ENCODE measurements around the gene UNC119B. TPM values are rescaled to one million over a fixed set of nuclear protein-coding genes. Genes with fewer than 3 reads are reported as not detected.

The UNC119B gene
- polyA plus RNA-seq, 1 of the 3 experiments (the other 2 are of a cell fraction), result 23.6 TPM

DNA sequence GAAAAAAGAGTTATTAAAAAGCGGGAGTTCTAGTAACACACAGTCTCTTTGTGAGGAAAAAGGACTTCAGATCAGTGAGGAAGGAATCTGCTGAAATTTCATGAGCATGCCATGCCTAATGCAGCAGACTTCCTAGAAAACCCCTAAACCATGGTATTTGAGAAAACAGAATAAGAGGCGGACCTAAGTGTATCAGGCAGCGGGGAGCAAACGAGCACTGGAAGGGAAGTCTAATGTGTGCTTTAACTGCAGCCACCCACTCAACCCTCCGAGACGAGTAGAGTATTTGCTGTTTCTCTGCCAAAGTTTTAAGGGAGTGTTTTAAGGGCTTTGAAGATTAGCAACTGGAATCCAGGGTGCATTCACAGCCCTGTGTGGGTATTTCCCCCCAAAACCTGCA lies 51.8 kb downstream of the UNC119B start:
- Histone ChIP-seq H3K4me3 (ENCODE audit: low read depth in 2 of 2, low read length in 1 of 2) (no peak overlapping the region), H3K27ac (ENCODE audit: low read depth in 2 of 2, low read length in 1 of 2) (no peak overlapping the region), H3K27me3 (ENCODE audit: insufficient read depth) (no peaks in the 10 kb centered on the region), H3K36me3 (replicated peaks in 1 of 2; ENCODE audit: control insufficient read depth in 1 of 2, insufficient read depth in 2 of 2, low read length in 1 of 2) (peaks cover 11 to 52% of the 10 kb centered on the region in 2 experiments), H3K9me2 (no peaks in the 10 kb centered on the region), H4K20me1 (ENCODE audit: insufficient read depth) (no peaks in the 10 kb centered on the region), H3K9ac (no peak overlapping the region), H2AFZ (ENCODE audit: low read depth) (no peak overlapping the region), H3K9me3 (no peaks in the 10 kb centered on the region), H3K4me2 (no peak overlapping the region), H3K79me2 (ENCODE audit: insufficient read depth) (no peaks in the 10 kb centered on the region), H3F3A (replicated peaks; ENCODE audit: insufficient read depth) (no peaks in the 10 kb centered on the region), H3K4me1 (ENCODE audit: control insufficient read depth in 1 of 2, insufficient read depth in 2 of 2, low read depth in 1 of 2, low read length in 1 of 2) (peaks cover 0 to 10% of the 10 kb centered on the region in 2 experiments; a peak in 1 of 4 replicates)
- ChIA-PET POLR2A (no interaction called here), CTCF (no interaction called here)
- no peak for TF ChIP-seq RFX5 (IDR thresholded peaks at IDR 0.05; ENCODE audit: low read length)
- TF ChIP-seq TEAD4 (IDR thresholded peaks at IDR 0.05; ENCODE audit: borderline replicate concordance, insufficient read depth), result no peak
- TF ChIP-seq, protein P1, sequence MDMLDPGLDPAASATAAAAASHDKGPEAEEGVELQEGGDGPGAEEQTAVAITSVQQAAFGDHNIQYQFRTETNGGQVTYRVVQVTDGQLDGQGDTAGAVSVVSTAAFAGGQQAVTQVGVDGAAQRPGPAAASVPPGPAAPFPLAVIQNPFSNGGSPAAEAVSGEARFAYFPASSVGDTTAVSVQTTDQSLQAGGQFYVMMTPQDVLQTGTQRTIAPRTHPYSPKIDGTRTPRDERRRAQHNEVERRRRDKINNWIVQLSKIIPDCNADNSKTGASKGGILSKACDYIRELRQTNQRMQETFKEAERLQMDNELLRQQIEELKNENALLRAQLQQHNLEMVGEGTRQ (IDR thresholded peaks at IDR 0.05; ENCODE audit: borderline replicate concordance, low read depth, low read length), result no peak
- TF ChIP-seq FOXJ3 (CRISPR knock-in tag; IDR thresholded peaks at IDR 0.05), result no peak
- no peak for TF ChIP-seq EZH2phosphoT487 (IDR thresholded peaks at IDR 0.05; ENCODE audit: borderline replicate concordance, low read depth)
- TF ChIP-seq, protein P2, sequence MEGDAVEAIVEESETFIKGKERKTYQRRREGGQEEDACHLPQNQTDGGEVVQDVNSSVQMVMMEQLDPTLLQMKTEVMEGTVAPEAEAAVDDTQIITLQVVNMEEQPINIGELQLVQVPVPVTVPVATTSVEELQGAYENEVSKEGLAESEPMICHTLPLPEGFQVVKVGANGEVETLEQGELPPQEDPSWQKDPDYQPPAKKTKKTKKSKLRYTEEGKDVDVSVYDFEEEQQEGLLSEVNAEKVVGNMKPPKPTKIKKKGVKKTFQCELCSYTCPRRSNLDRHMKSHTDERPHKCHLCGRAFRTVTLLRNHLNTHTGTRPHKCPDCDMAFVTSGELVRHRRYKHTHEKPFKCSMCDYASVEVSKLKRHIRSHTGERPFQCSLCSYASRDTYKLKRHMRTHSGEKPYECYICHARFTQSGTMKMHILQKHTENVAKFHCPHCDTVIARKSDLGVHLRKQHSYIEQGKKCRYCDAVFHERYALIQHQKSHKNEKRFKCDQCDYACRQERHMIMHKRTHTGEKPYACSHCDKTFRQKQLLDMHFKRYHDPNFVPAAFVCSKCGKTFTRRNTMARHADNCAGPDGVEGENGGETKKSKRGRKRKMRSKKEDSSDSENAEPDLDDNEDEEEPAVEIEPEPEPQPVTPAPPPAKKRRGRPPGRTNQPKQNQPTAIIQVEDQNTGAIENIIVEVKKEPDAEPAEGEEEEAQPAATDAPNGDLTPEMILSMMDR (IDR thresholded peaks at IDR 0.05), result no peak
- TF ChIP-seq NRF1 (IDR thresholded peaks at IDR 0.05; ENCODE audit: low read depth, low read length), result no peak
- 96% methylated on average over 6 of the region's 6 CpGs for WGBS (ENCODE audit: low lambda C conversion rate)
- DNase-seq, result no peak

DNA sequence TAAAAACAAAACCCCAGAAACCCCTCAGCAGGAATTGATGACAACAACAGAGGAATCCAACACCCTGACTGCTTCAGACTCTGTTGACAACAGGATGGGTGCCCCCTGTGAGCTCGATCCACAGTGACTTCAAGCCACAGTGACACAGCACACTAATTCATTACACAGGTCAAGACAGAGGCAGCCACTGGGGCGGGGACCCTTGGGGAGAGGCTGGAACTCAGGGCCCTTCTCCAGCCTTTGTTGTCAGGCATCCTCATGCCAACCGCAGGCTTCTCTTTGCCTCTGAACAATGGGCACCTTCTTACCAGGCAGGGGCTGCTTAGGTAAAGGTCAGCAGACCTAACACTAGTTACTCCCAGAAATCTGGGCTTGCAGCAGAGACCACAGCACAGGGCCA lies 53.0 kb downstream of the UNC119B start:
- ChIA-PET CTCF (interaction anchor here (0.6 kb wide), 1 partner anchor 10 kb away, joined by 3 read pairs; no protein-coding TSS in a partner anchor), POLR2A (no interaction called here)
- Histone ChIP-seq H3K4me1 (ENCODE audit: control insufficient read depth in 1 of 2, insufficient read depth in 2 of 2, low read depth in 1 of 2, low read length in 1 of 2) (no peaks in the 10 kb centered on the region), H3F3A (replicated peaks; ENCODE audit: insufficient read depth) (no peaks in the 10 kb centered on the region), H3K27ac (ENCODE audit: low read depth in 2 of 2, low read length in 1 of 2) (no peak overlapping the region), H3K4me3 (ENCODE audit: low read depth in 2 of 2, low read length in 1 of 2) (no peak overlapping the region), H4K20me1 (ENCODE audit: insufficient read depth) (no peaks in the 10 kb centered on the region), H3K79me2 (ENCODE audit: insufficient read depth) (no peaks in the 10 kb centered on the region), H3K27me3 (ENCODE audit: insufficient read depth) (no peaks in the 10 kb centered on the region), H3K9ac (no peak overlapping the region), H3K4me2 (no peak overlapping the region), H2AFZ (ENCODE audit: low read depth) (no peak overlapping the region), H3K9me3 (no peaks in the 10 kb centered on the region), H3K9me2 (no peaks in the 10 kb centered on the region), H3K36me3 (replicated peaks in 1 of 2; ENCODE audit: control insufficient read depth in 1 of 2, insufficient read depth in 2 of 2, low read length in 1 of 2) (peaks cover 21 to 61% of the 10 kb centered on the region in 2 experiments)
- no peak for DNase-seq
- WGBS (ENCODE audit: low lambda C conversion rate), result 29% methylated on average over 1 of the region's 3 CpGs
- TF ChIP-seq FOXJ3 (CRISPR knock-in tag; IDR thresholded peaks at IDR 0.05), result no peak
- TF ChIP-seq, protein P3, sequence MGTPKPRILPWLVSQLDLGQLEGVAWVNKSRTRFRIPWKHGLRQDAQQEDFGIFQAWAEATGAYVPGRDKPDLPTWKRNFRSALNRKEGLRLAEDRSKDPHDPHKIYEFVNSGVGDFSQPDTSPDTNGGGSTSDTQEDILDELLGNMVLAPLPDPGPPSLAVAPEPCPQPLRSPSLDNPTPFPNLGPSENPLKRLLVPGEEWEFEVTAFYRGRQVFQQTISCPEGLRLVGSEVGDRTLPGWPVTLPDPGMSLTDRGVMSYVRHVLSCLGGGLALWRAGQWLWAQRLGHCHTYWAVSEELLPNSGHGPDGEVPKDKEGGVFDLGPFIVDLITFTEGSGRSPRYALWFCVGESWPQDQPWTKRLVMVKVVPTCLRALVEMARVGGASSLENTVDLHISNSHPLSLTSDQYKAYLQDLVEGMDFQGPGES (IDR thresholded peaks at IDR 0.05; ENCODE audit: low read depth, low read length), result no peak
- TF ChIP-seq EP300 (IDR thresholded peaks at IDR 0.05; ENCODE audit: borderline replicate concordance in 1 of 2, low read depth in 1 of 2, low read length in 1 of 2), result no peak
- TF ChIP-seq ELF1 (IDR thresholded peaks at IDR 0.05), result no peak
- TF ChIP-seq TEAD4 (IDR thresholded peaks at IDR 0.05; ENCODE audit: borderline replicate concordance, insufficient read depth), result no peak
- TF ChIP-seq TCF12 (IDR thresholded peaks at IDR 0.05), result no peak
- no peak for TF ChIP-seq NRF1 (IDR thresholded peaks at IDR 0.05; ENCODE audit: low read depth, low read length)
- TF ChIP-seq EZH2phosphoT487 (IDR thresholded peaks at IDR 0.05; ENCODE audit: borderline replicate concordance, low read depth), result no peak
- TF ChIP-seq, protein P1 (IDR thresholded peaks at IDR 0.05; ENCODE audit: borderline replicate concordance, low read depth, low read length), result no peak
- TF ChIP-seq RCOR1 (IDR thresholded peaks at IDR 0.05; ENCODE audit: low read length), result no peak
- no peak for TF ChIP-seq MXI1 (IDR thresholded peaks at IDR 0.05; ENCODE audit: low read depth, low read length)
